Gastroesophageal sphincter (tissue), 3 donors: Measurements from ENCODE around the gene ATP9B.
"Not testable (repeated sequence)": the region's sequence is repeated elsewhere in the genome, so short reads cannot be mapped to it uniquely, and the experiment has no call there.

Experiments
- POLR2A ChIP-seq, 2 donors: fragments of 450-650 bp; IDR thresholded peaks; one replicate each; pipeline ENCODE4 v1.6.1; 2017; ENCODE audit warnings: antibody characterized with exemption in 2 of 2, mild to moderate bottlenecking in 2 of 2, moderate library complexity in 1 of 2
- TF ChIP-seq, protein P1 (sequence below), 4 experiments: fragments of 200-600 bp in 2 of 4; fragments of 450-650 bp in 2 of 4; sonication (generic) in 1 of 4; IDR thresholded peaks; one replicate each; pipeline ENCODE4 v1.5.1; 2017 to 2019; ENCODE audit warnings: antibody characterized with exemption in 4 of 4, mild to moderate bottlenecking in 2 of 4, moderate library complexity in 2 of 4

DNA sequence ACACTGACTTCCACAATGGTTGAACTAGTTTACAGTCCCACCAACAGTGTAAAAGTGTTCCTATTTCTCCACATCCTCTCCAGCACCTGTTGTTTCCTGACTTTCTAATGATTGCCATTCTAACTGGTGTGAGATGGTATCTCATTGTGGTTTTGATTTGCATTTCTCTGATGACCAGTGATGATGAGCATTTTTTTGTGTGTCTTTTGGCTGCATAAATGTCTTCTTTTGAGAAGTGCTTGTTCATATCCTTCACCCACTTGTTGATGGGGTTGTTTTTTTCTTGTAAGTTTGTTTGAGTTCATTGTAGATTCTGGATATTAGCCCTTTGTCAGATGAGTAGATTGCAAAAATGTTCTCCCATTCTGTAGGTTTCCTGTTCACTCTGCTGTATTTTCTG, 202.6 kb downstream of the ATP9B start:
- TF ChIP-seq, protein P1, sequence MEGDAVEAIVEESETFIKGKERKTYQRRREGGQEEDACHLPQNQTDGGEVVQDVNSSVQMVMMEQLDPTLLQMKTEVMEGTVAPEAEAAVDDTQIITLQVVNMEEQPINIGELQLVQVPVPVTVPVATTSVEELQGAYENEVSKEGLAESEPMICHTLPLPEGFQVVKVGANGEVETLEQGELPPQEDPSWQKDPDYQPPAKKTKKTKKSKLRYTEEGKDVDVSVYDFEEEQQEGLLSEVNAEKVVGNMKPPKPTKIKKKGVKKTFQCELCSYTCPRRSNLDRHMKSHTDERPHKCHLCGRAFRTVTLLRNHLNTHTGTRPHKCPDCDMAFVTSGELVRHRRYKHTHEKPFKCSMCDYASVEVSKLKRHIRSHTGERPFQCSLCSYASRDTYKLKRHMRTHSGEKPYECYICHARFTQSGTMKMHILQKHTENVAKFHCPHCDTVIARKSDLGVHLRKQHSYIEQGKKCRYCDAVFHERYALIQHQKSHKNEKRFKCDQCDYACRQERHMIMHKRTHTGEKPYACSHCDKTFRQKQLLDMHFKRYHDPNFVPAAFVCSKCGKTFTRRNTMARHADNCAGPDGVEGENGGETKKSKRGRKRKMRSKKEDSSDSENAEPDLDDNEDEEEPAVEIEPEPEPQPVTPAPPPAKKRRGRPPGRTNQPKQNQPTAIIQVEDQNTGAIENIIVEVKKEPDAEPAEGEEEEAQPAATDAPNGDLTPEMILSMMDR (IDR thresholded peaks at IDR 0.05): not testable (repeated sequence)
- not testable (repeated sequence) for TF ChIP-seq POLR2A (IDR thresholded peaks at IDR 0.05)
